Measurements from ENCODE around the gene BANP.
"Not testable (repeated sequence)": the region's sequence is repeated elsewhere in the genome, so short reads cannot be mapped to it uniquely, and the experiment has no call there.

The BANP gene

GRCh38 chr16:88089632-88090376 lies 138.6 kb downstream of the BANP start:
- FAIRE-seq: not testable (repeated sequence)

- FAIRE-seq: not testable (repeated sequence)
These were observed 139.3 kb downstream of the BANP start for GRCh38 chr16:88090377-88091175.

DNA sequence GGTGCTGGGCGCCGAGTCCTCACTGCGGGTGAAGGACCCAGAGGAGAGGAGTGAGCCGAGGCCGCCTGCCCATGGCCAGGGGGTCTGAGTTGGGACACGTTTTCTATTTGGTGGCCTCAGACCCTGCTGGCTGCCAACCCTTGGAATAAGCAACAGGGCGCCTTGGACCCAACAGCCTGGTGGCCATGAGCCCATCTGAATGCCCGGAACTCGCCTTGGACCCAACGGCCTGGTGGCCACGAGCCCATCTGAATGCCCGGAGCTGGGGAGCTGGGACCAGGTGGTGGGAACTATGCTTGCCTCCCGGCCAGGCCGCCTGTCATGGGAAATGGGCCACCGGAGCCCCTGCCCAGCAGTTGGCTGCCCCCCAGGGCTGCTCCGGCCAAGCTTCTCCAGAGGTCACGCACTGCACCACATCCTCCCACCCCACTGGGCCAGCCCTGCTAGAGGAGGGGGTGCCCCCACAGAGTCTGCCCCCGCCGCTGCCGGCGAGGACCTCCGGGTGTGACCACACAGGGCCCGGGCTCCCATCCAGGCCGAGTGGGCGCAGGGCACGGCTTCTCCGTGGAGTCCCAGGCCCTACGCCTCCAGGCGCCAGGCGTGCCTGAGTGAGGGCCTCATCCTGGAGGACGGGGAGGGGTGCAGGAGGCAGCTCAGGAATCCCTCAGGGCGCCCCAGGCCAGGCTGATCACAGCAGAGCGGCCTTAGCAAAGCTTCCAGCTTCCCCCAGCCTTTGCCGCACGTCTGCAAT lies 140.2 kb downstream of the BANP start:
- FAIRE-seq: not testable (repeated sequence)

GRCh38 chr16:88091972-88092302 lies 140.7 kb downstream of the BANP start:
- not testable (repeated sequence) for FAIRE-seq

- not testable (repeated sequence) for FAIRE-seq
These were observed 141.7 kb downstream of the BANP start for GRCh38 chr16:88092791-88093555.

- FAIRE-seq: not testable (repeated sequence)
These were observed 142.5 kb downstream of the BANP start for GRCh38 chr16:88093556-88094252.

- FAIRE-seq: not testable (repeated sequence)
These were observed 143.0 kb downstream of the BANP start for GRCh38 chr16:88094253-88094575.

GRCh38 chr16:88094900-88095299 lies 143.7 kb downstream of the BANP start:
- not testable (repeated sequence) for FAIRE-seq

GRCh38 chr16:88096659-88097058 lies 145.4 kb downstream of the BANP start:
- not testable (repeated sequence) for FAIRE-seq

DNA sequence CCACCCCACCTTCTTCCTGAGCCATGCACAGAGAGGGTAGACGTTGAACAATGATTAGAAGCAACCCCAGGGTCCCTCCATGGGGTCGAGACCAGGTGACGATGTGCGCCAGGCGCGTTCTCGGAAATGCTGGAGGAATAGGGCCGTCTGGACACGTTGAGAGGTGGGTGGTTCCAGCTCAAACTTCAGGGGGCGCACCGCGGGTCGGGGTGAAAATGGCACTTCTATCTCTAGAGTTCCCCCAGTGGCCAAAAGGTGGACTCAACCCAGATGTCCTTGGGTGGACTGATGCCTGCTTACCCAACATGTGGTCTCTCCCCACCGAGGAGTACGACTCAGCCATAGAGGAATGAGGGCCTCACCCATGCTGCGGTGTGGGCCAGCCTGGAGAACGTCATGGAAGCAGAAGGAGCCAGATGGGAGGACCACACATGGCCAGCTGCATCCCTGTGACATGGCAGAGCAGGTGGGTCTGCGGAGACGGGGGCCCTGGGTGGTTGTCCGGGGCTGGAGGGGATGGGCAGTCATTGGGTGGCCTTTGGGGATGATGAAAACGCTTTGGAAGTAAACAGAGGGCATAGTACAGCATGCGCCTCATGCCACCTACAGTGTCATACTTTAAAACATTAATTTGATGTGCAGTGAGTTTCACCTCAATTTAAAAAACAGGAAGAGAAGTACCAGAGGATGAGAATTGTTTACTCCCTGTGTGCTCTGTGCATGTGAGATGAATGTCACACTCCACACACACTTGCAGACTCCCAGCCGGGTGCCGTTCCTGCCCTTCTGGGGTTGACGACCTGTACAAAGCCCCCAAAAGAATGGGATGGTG lies 147.7 kb downstream of the BANP start:
- FAIRE-seq: not testable (repeated sequence)

DNA sequence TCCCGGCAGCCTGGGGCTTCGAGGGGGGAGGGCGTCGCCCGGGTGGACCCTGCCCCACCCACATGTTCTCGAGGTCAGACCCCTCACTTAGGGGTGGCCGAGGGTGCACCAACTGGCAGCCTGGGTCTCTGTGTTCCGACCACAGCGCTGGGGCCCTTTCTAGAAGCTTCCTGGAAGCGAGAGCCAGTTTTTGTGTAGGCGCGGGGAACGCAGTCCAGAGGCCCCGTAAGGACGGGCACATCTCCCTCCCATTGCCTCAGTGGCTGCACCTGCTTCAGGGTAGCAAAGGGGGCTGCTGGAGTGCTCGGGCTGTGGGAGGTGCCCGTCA lies 148.3 kb downstream of the BANP start:
- no peak for FAIRE-seq

GRCh38 chr16:88099956-88100355 lies 148.7 kb downstream of the BANP start:
- FAIRE-seq: not testable (repeated sequence)

DNA sequence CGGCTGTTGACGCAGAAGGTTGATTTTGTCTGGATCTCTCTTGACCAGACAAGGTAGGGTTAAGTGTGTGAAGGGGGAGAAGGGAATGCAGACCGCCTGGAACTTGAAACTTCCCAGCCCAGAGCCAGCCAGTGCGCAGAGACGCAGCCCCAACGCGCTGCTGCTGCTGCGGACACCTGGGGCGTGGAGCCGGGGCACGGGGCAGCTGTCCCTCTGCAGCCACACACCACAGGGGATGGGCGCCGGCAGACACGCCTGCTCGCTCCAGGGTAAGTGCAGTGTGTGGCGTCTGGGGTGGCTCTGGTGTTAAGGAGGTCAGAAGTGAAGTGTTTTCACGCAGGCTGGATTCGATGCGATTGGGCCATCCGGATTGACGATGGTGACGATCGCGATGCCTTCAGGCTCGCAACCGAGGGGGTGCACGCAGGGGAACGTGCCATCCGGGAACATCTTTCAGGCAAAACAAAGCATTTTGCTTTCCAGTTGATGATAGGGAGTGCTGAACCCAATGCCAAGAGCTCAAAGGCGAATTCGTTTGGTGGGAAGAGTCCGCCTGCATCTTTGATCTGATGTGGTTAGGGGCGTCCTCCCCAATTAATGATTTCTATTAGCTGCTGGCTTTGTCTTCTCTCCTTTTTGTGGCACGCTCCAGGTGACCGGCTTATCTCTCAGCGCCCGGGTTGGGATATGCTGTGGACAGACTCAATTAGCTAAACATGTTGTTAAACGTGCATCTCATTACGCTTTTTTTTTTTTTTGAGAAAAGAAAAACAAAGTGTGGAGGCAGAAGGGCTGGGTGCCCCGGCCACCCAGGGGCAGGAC lies 149.8 kb downstream of the BANP start:
- FAIRE-seq: not testable (repeated sequence)

- FAIRE-seq: not testable (repeated sequence)
These were observed 150.4 kb downstream of the BANP start for GRCh38 chr16:88101623-88102105.

GRCh38 chr16:88102597-88102996 lies 151.4 kb downstream of the BANP start:
- FAIRE-seq: no peak

- no peak for FAIRE-seq
These were observed 151.8 kb downstream of the BANP start for GRCh38 chr16:88103011-88103410.

- no peak for FAIRE-seq
These were observed 152.5 kb downstream of the BANP start for GRCh38 chr16:88103581-88104188.

- FAIRE-seq: not testable (repeated sequence)
These were observed 153.1 kb downstream of the BANP start for GRCh38 chr16:88104363-88104762.

GRCh38 chr16:88105574-88106140 lies 154.4 kb downstream of the BANP start:
- FAIRE-seq: not testable (repeated sequence)

Data from G401.6 (cell line).